ENCODE data around the gene PRC1.

PRC1 gene

GRCh38 chr15:90987561-90988141, 6.7 kb downstream of the PRC1 start:
- no peak for DNase-seq
- H3K9ac ChIP-seq (ENCODE audit: low read length): no peak overlapping the region
- no peaks in the 10 kb centered on the region for H3K9me3 ChIP-seq (replicated peaks; ENCODE audit: insufficient read depth, low read length)
- H3K4me2 ChIP-seq (ENCODE audit: low read depth, low read length): peak overlapping the region; percentile 65
- no peak overlapping the region for H2AFZ ChIP-seq (ENCODE audit: low read length)
- peaks cover 26% of the 10 kb centered on the region for H3F3A ChIP-seq (ENCODE audit: insufficient read depth, low read length)
- peaks cover 9% of the 10 kb centered on the region for H3K36me3 ChIP-seq (replicated peaks; ENCODE audit: insufficient read depth, low read length)
- peaks cover 39% of the 10 kb centered on the region for H3K4me1 ChIP-seq (ENCODE audit: low read length)
- TF ChIP-seq EZH2 (optimal IDR thresholded peaks at IDR 0.05; ENCODE audit: low read depth, low read length): no peak
- no peak for TF ChIP-seq EZH2phosphoT487 (IDR thresholded peaks at IDR 0.05; ENCODE audit: low read length)
- TF ChIP-seq, protein P1, sequence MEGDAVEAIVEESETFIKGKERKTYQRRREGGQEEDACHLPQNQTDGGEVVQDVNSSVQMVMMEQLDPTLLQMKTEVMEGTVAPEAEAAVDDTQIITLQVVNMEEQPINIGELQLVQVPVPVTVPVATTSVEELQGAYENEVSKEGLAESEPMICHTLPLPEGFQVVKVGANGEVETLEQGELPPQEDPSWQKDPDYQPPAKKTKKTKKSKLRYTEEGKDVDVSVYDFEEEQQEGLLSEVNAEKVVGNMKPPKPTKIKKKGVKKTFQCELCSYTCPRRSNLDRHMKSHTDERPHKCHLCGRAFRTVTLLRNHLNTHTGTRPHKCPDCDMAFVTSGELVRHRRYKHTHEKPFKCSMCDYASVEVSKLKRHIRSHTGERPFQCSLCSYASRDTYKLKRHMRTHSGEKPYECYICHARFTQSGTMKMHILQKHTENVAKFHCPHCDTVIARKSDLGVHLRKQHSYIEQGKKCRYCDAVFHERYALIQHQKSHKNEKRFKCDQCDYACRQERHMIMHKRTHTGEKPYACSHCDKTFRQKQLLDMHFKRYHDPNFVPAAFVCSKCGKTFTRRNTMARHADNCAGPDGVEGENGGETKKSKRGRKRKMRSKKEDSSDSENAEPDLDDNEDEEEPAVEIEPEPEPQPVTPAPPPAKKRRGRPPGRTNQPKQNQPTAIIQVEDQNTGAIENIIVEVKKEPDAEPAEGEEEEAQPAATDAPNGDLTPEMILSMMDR (IDR thresholded peaks at IDR 0.05; ENCODE audit: low read length): no peak
- no peaks in the 10 kb centered on the region for H3K9me2 ChIP-seq (replicated peaks; ENCODE audit: insufficient read depth, low read length)
- peaks cover 2% of the 10 kb centered on the region; the same call in 1 of the 2 replicates for H4K20me1 ChIP-seq (ENCODE audit: insufficient read depth, low read length)
- H3K79me2 ChIP-seq (ENCODE audit: low read length): peaks cover 98% of the 10 kb centered on the region
- H3K27ac ChIP-seq (ENCODE audit: low read length): peak overlapping the region; percentile 28; the same call in 1 of the 2 replicates
- H3K27me3 ChIP-seq (replicated peaks; ENCODE audit: insufficient read depth, low read length): no peaks in the 10 kb centered on the region
- peak overlapping the region; percentile 13; the same call in 1 of the 2 replicates for H3K4me3 ChIP-seq (ENCODE audit: low read length)

DNA sequence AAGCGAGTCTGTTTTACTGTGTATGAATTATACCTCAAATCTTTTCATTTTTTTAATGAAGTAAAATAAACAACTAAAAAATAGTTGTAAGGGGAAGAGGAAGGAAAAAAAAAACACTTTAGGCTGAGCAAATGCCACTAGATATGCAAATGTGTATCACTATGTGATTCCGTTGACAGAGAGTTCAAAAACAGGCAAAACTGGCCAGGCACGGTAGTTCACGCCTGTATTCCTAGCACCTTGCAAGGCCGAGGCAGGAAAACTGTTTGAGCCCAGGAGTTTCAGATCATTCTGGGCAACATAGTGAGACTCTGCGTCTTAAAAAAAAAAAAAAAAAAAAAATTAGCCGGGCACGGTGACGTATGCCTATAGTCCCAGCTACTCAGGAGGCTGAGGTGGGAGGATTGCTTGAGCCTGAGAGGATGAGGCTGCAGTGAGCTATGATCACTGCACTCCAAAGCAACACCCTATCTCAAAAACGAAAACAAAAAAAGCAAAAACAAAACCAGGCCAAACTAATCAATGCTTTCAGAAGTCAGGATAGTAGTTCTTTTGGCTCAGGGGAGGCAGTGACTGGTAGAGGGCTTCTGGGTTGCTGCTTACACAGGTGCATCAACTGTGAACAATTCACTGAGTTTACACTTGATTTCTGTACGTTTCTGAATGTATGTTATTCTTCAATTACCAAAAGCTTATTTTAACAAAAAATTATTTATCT, 7.4 kb downstream of the PRC1 start:
- no peaks in the 10 kb centered on the region for H3K9me3 ChIP-seq (replicated peaks; ENCODE audit: insufficient read depth, low read length)
- H3K79me2 ChIP-seq (ENCODE audit: low read length): peaks cover 97% of the 10 kb centered on the region
- H3K27me3 ChIP-seq (replicated peaks; ENCODE audit: insufficient read depth, low read length): no peaks in the 10 kb centered on the region
- H3K9ac ChIP-seq (ENCODE audit: low read length): no peak overlapping the region
- H3K9me2 ChIP-seq (replicated peaks; ENCODE audit: insufficient read depth, low read length): no peaks in the 10 kb centered on the region
- H3K4me1 ChIP-seq (ENCODE audit: low read length): peaks cover 35% of the 10 kb centered on the region
- peaks cover 2% of the 10 kb centered on the region; the same call in 1 of the 2 replicates for H4K20me1 ChIP-seq (ENCODE audit: insufficient read depth, low read length)
- DNase-seq: peak; percentile 18
- peaks cover 13% of the 10 kb centered on the region for H3K36me3 ChIP-seq (replicated peaks; ENCODE audit: insufficient read depth, low read length)
- no peak overlapping the region; the same call in 1 of the 2 replicates for H3K27ac ChIP-seq (ENCODE audit: low read length)
- H2AFZ ChIP-seq (ENCODE audit: low read length): no peak overlapping the region
- peaks cover 26% of the 10 kb centered on the region for H3F3A ChIP-seq (ENCODE audit: insufficient read depth, low read length)
- peak overlapping the region; percentile 65; the same call in 1 of the 2 replicates for H3K4me2 ChIP-seq (ENCODE audit: low read depth, low read length)
- TF ChIP-seq EZH2 (optimal IDR thresholded peaks at IDR 0.05; ENCODE audit: low read depth, low read length) (no peak), EZH2phosphoT487 (IDR thresholded peaks at IDR 0.05; ENCODE audit: low read length) (no peak)
- TF ChIP-seq, protein P1 (IDR thresholded peaks at IDR 0.05; ENCODE audit: low read length): no peak
- H3K4me3 ChIP-seq (ENCODE audit: low read length): no peak overlapping the region

DNA sequence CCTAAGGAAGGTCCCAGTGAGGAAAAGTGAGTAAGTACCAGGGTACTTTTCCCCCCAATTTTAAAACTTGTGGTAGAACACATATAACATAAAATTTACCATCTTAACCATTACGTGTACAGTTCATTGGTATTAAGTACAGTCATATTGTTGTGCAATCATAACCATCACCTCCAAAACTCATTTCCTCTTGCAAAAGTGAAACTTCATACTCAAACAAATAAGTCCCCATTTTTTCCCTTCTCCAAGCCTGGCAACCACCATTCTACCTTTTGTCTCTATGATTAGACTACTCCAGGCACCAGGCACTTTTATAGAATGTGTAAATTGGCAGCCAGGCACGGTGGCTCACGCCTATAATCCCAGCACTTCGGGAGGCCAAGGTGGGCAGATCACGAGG, 12.2 kb downstream of the PRC1 start:
- no peak overlapping the region for H3K4me3 ChIP-seq (ENCODE audit: low read length)
- no peak overlapping the region for H3K9ac ChIP-seq (ENCODE audit: low read length)
- H3K9me3 ChIP-seq (replicated peaks; ENCODE audit: insufficient read depth, low read length): no peaks in the 10 kb centered on the region
- H3K9me2 ChIP-seq (replicated peaks; ENCODE audit: insufficient read depth, low read length): no peaks in the 10 kb centered on the region
- H3K4me2 ChIP-seq (ENCODE audit: low read depth, low read length): no peak overlapping the region
- no peak for TF ChIP-seq EZH2phosphoT487 (IDR thresholded peaks at IDR 0.05; ENCODE audit: low read length)
- TF ChIP-seq EZH2 (optimal IDR thresholded peaks at IDR 0.05; ENCODE audit: low read depth, low read length): no peak
- TF ChIP-seq, protein P1 (IDR thresholded peaks at IDR 0.05; ENCODE audit: low read length): no peak
- DNase-seq: no peak
- H3F3A ChIP-seq (ENCODE audit: insufficient read depth, low read length): peaks cover under 1% of the 10 kb centered on the region
- peaks cover 69% of the 10 kb centered on the region for H3K79me2 ChIP-seq (ENCODE audit: low read length)
- H2AFZ ChIP-seq (ENCODE audit: low read length): no peak overlapping the region
- peaks cover 5% of the 10 kb centered on the region; the same call in 1 of the 2 replicates for H3K4me1 ChIP-seq (ENCODE audit: low read length)
- H3K36me3 ChIP-seq (replicated peaks; ENCODE audit: insufficient read depth, low read length): peaks cover 37% of the 10 kb centered on the region
- no peak overlapping the region for H3K27ac ChIP-seq (ENCODE audit: low read length)
- H4K20me1 ChIP-seq (ENCODE audit: insufficient read depth, low read length): peaks cover 2% of the 10 kb centered on the region; the same call in 1 of the 2 replicates
- no peaks in the 10 kb centered on the region for H3K27me3 ChIP-seq (replicated peaks; ENCODE audit: insufficient read depth, low read length)
